Measurements from ENCODE around the gene DSEL. TPM values are rescaled to one million over a fixed set of nuclear protein-coding genes. Genes with fewer than 3 reads are reported as not detected.

Gene DSEL
- total RNA-seq, 2 experiments from 2014 or later, result not detected

DNA sequence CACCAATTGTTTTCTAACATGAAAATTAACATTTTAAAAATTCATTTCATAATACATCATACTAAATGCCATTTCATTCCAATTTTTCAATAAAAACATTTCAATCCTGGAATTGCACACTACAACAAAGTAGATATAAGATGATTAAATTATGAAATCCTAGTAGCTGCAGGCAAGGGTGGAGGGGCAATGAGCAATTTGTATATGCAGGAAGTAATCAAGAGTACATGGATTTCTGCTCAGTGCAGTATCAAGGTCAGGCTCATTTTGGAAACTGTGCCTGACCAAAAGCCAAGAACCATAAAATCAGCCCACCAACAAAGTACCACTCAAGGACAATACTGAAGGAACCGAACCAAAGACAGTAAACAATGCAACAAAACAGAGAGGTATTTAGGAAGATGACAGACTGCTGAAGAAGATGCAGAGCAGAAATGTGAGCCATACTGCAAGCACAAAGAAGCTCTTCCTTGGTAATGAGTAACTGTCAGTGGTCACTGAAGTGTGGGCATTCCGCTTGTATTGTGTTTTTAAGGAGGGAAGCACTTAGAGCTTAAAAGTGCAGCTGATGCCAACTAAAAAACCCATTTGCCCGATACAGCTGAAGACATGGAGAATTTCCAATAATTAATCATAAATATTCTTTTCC lies 34.5 kb upstream of the DSEL start:
- intact Hi-C loops (cut with micrococcal nuclease; ENCODE audit: unreplicated experiment), result no loop called here
- Histone ChIP-seq H3K4me2 (ENCODE audit: low read length) (no peak overlapping the region), H4K20me1 (ENCODE audit: insufficient read depth, low read length) (no peaks in the 10 kb centered on the region), H3K4me3 (ENCODE audit: low read depth, low read length, poor library complexity, severe bottlenecking) (no peak overlapping the region), H3K36me3 (ENCODE audit: insufficient read depth, low read length) (no peaks in the 10 kb centered on the region), H3K4me1 (ENCODE audit: insufficient read depth, low read length, poor library complexity, severe bottlenecking) (no peaks in the 10 kb centered on the region), H2AFZ (ENCODE audit: low read length) (no peak overlapping the region), H3K9me3 (ENCODE audit: low read length) (no peaks in the 10 kb centered on the region), H3K9me2 (ENCODE audit: insufficient read depth, low read length) (no peaks in the 10 kb centered on the region), H3K79me2 (ENCODE audit: insufficient read depth, low read depth, low read length) (no peaks in the 10 kb centered on the region), H3K27ac (ENCODE audit: low read depth, low read length, poor library complexity, severe bottlenecking) (no peak overlapping the region)
- ChIA-PET CTCF (ENCODE audit: unreplicated experiment) (no interaction called here), POLR2A (no interaction called here)
- TF ChIP-seq, protein P1, sequence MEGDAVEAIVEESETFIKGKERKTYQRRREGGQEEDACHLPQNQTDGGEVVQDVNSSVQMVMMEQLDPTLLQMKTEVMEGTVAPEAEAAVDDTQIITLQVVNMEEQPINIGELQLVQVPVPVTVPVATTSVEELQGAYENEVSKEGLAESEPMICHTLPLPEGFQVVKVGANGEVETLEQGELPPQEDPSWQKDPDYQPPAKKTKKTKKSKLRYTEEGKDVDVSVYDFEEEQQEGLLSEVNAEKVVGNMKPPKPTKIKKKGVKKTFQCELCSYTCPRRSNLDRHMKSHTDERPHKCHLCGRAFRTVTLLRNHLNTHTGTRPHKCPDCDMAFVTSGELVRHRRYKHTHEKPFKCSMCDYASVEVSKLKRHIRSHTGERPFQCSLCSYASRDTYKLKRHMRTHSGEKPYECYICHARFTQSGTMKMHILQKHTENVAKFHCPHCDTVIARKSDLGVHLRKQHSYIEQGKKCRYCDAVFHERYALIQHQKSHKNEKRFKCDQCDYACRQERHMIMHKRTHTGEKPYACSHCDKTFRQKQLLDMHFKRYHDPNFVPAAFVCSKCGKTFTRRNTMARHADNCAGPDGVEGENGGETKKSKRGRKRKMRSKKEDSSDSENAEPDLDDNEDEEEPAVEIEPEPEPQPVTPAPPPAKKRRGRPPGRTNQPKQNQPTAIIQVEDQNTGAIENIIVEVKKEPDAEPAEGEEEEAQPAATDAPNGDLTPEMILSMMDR (conservative IDR thresholded peaks at IDR 0.05; ENCODE audit: low read length), result no peak
- TF ChIP-seq EZH2phosphoT487 (IDR thresholded peaks at IDR 0.05; ENCODE audit: borderline replicate concordance, low read depth, low read length), result no peak
- BruUV-seq (replicated peaks), result no TSS peak
- no peak for DNase-seq (ENCODE audit: low spot score)

DNA sequence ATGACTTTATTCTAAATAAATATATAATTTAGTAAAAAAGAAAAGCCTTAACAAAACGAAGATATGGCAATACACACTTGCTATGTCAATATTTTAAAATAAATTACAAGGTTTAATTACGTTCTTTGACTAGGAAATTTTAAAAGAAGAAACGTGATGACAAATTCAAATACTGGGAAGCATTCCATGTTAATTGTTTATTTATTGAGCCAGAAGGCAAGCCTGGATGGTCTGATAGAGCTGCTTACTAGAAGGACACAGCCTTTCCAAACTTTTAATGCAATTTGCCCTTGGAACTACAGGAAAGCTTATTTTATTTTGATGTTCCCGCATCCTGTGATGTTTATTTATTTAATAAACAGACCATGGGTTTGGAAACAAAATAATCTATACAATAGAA lies 33.4 kb upstream of the DSEL start:
- no peaks in the 10 kb centered on the region for H4K20me1 ChIP-seq (ENCODE audit: insufficient read depth, low read length)
- no peak overlapping the region for H3K4me3 ChIP-seq (ENCODE audit: low read depth, low read length, poor library complexity, severe bottlenecking)
- no TSS peak for BruUV-seq (replicated peaks)
- ChIA-PET CTCF (ENCODE audit: unreplicated experiment) (no interaction called here), POLR2A (no interaction called here)
- TF ChIP-seq EZH2phosphoT487 (IDR thresholded peaks at IDR 0.05; ENCODE audit: borderline replicate concordance, low read depth, low read length), result no peak
- TF ChIP-seq, protein P1 (conservative IDR thresholded peaks at IDR 0.05; ENCODE audit: low read length), result no peak
- no peak overlapping the region for H2AFZ ChIP-seq (ENCODE audit: low read length)
- H3K4me1 ChIP-seq (ENCODE audit: insufficient read depth, low read length, poor library complexity, severe bottlenecking), result no peaks in the 10 kb centered on the region
- no peak overlapping the region for H3K27ac ChIP-seq (ENCODE audit: low read depth, low read length, poor library complexity, severe bottlenecking)
- no peak for DNase-seq (ENCODE audit: low spot score)
- no peaks in the 10 kb centered on the region for H3K9me3 ChIP-seq (ENCODE audit: low read length)
- no peaks in the 10 kb centered on the region for H3K9me2 ChIP-seq (ENCODE audit: insufficient read depth, low read length)
- H3K79me2 ChIP-seq (ENCODE audit: insufficient read depth, low read depth, low read length), result no peaks in the 10 kb centered on the region
- no peak overlapping the region for H3K4me2 ChIP-seq (ENCODE audit: low read length)
- intact Hi-C loops (cut with micrococcal nuclease; ENCODE audit: unreplicated experiment), result no loop called here
- H3K36me3 ChIP-seq (ENCODE audit: insufficient read depth, low read length), result no peaks in the 10 kb centered on the region

DNA sequence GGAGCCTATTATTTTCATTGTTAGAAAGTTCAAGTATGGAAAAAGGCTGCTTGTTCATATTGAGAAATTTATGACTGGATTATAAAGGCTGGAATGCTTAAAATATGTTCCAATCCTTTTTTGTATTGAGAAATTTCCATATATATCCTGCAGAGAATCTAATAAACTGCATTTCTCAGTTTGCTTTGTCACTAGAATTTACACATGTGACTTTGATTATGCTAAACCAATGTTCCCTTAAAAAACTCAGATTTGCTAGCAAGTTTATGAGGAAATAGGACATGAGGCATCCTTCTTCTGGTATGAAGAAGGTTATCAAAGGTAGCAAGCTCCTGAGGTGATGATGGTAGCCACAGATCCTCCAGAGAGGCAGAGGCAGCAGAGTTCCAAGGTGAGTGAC lies 29.2 kb upstream of the DSEL start:
- H3K79me2 ChIP-seq (ENCODE audit: insufficient read depth, low read depth, low read length), result no peaks in the 10 kb centered on the region
- intact Hi-C loops (cut with micrococcal nuclease; ENCODE audit: unreplicated experiment), result no loop called here
- no peak overlapping the region for H3K4me2 ChIP-seq (ENCODE audit: low read length)
- H3K4me1 ChIP-seq (ENCODE audit: insufficient read depth, low read length, poor library complexity, severe bottlenecking), result no peaks in the 10 kb centered on the region
- POLR2A ChIA-PET, result no interaction called here
- TF ChIP-seq, protein P1 (conservative IDR thresholded peaks at IDR 0.05; ENCODE audit: low read length), result no peak
- no peak for TF ChIP-seq EZH2phosphoT487 (IDR thresholded peaks at IDR 0.05; ENCODE audit: borderline replicate concordance, low read depth, low read length)
- no peaks in the 10 kb centered on the region for H3K9me3 ChIP-seq (ENCODE audit: low read length)
- no peaks in the 10 kb centered on the region for H3K9me2 ChIP-seq (ENCODE audit: insufficient read depth, low read length)
- H3K36me3 ChIP-seq (ENCODE audit: insufficient read depth, low read length), result no peaks in the 10 kb centered on the region
- H3K27ac ChIP-seq (ENCODE audit: low read depth, low read length, poor library complexity, severe bottlenecking), result no peak overlapping the region
- H2AFZ ChIP-seq (ENCODE audit: low read length), result no peak overlapping the region
- H4K20me1 ChIP-seq (ENCODE audit: insufficient read depth, low read length), result no peaks in the 10 kb centered on the region
- no peak for DNase-seq (ENCODE audit: low spot score)
- H3K4me3 ChIP-seq (ENCODE audit: low read depth, low read length, poor library complexity, severe bottlenecking), result no peak overlapping the region
- CTCF ChIA-PET (ENCODE audit: unreplicated experiment), result no interaction called here
- no TSS peak for BruUV-seq (replicated peaks)
